ENCODE results near the gene GRIK1.

GRCh38 chr21:29739176-29739575, 200.6 kb downstream of the GRIK1 start:
- no peak for TF ChIP-seq CTCF (IDR thresholded peaks at IDR 0.05)
- TF ChIP-seq POLR2A (IDR thresholded peaks at IDR 0.05) = no peak

Measured in vagina (tissue), 2 donors.